Stimulated activated effector memory CD8-positive, alpha-beta T cell treated with anti-CD3 and anti-CD28 coated beads, Interleukin-12 subunit alpha, Interleukin-12 subunit beta, amount 100 ng/mL, for 72 hours (primary cell): ENCODE measurements around the gene XAGE5.
"Not testable (repeated sequence)": the region's sequence is repeated elsewhere in the genome, so short reads cannot be mapped to it uniquely, and the experiment has no call there.

ENCODE experiments used
- ATAC-seq: fragments of 150-1000 bp; cut with Tn5 transposase; 2 replicates; pipeline ENCODE4 v1.10.0; 2021
- DNase-seq, 2 donors: peaks; one replicate each; pipeline ENCODE4 v3.0.0; 2021 to 2022; ENCODE audit warnings: low spot score in 2 of 2
- H3K27ac Mint-ChIP-seq: one replicate; pipeline ENCODE4 v1.8.0; 2022; ENCODE audit warnings: mild to moderate bottlenecking, mixed read lengths
- H3K36me3 Mint-ChIP-seq: one replicate; pipeline ENCODE4 v1.8.0; 2022; ENCODE audit warnings: mild to moderate bottlenecking, mixed read lengths
- H3K4me1 Mint-ChIP-seq: one replicate; pipeline ENCODE4 v1.8.0; 2022; ENCODE audit warnings: mixed read lengths
- H3K4me3 Mint-ChIP-seq: one replicate; pipeline ENCODE4 v1.8.0; 2022; ENCODE audit warnings: mild to moderate bottlenecking, mixed read lengths
- H3K9me3 Mint-ChIP-seq: one replicate; pipeline ENCODE4 v1.8.0; 2022; ENCODE audit warnings: mixed read lengths

XAGE5 gene

GRCh38 chrX:52811065-52811625 is at the start of gene XAGE5:
Gene XAGE5 (plus strand): TSS chrX:52811287. CDS start chrX:52812567, 1,280 bp downstream.
- Mint-ChIP-seq H3K4me1 (no peaks in the 10 kb centered on the region), H3K4me3 (no peak within 1 kb of the TSS), H3K36me3 (no peaks in the 10 kb centered on the region), H3K9me3 (no peaks in the 10 kb centered on the region), H3K27ac (no peak within 1 kb of the TSS)
- ATAC-seq (no peak), DNase-seq (no peak)

- not testable (repeated sequence) for DNase-seq, ATAC-seq, H3K4me3 Mint-ChIP-seq, H3K9me3 Mint-ChIP-seq, H3K36me3 Mint-ChIP-seq, H3K27ac Mint-ChIP-seq, H3K4me1 Mint-ChIP-seq
These were observed 45.1 kb upstream of the XAGE5 start for GRCh38 chrX:52765983-52766382.

- H3K4me1 Mint-ChIP-seq, H3K27ac Mint-ChIP-seq, H3K36me3 Mint-ChIP-seq, ATAC-seq, H3K4me3 Mint-ChIP-seq, DNase-seq, H3K9me3 Mint-ChIP-seq: not testable (repeated sequence)
These were observed 37.6 kb upstream of the XAGE5 start for GRCh38 chrX:52773504-52773903.

- H3K4me1 Mint-ChIP-seq, DNase-seq, ATAC-seq, H3K27ac Mint-ChIP-seq, H3K9me3 Mint-ChIP-seq, H3K36me3 Mint-ChIP-seq, H3K4me3 Mint-ChIP-seq: not testable (repeated sequence)
These were observed 13.8 kb upstream of the XAGE5 start, which contains the start of gene SPANXN5 for GRCh38 chrX:52797327-52797726. Gene SPANXN5 (minus strand): TSS chrX:52797427. CDS start chrX:52797348, 79 bp downstream.

GRCh38 chrX:52804876-52805275 is 6.2 kb upstream of the XAGE5 start:
- H3K9me3 Mint-ChIP-seq, H3K27ac Mint-ChIP-seq, H3K4me3 Mint-ChIP-seq, H3K4me1 Mint-ChIP-seq, DNase-seq, ATAC-seq, H3K36me3 Mint-ChIP-seq: not testable (repeated sequence)

GRCh38 chrX:52819788-52820187 is 8.7 kb downstream of the XAGE5 start:
- DNase-seq (no peak), ATAC-seq (no peak)
- no peak overlapping the region for H3K27ac Mint-ChIP-seq
- H3K9me3 Mint-ChIP-seq = no peaks in the 10 kb centered on the region
- H3K36me3 Mint-ChIP-seq = no peaks in the 10 kb centered on the region
- H3K4me3 Mint-ChIP-seq = no peak overlapping the region
- H3K4me1 Mint-ChIP-seq = no peaks in the 10 kb centered on the region

GRCh38 chrX:52821079-52821760 is 10.1 kb downstream of the XAGE5 start:
- Mint-ChIP-seq H3K9me3 (no peaks in the 10 kb centered on the region), H3K4me3 (no peak overlapping the region), H3K4me1 (no peaks in the 10 kb centered on the region), H3K36me3 (no peaks in the 10 kb centered on the region), H3K27ac (no peak overlapping the region)
- DNase-seq (no peak), ATAC-seq (no peak)

GRCh38 chrX:52824608-52825007 is 13.5 kb downstream of the XAGE5 start:
- Mint-ChIP-seq H3K9me3 (no peaks in the 10 kb centered on the region), H3K27ac (no peak overlapping the region), H3K4me1 (no peaks in the 10 kb centered on the region), H3K4me3 (no peak overlapping the region), H3K36me3 (no peaks in the 10 kb centered on the region)
- no peak for DNase-seq
- no peak for ATAC-seq

GRCh38 chrX:52830551-52830950 is 19.5 kb downstream of the XAGE5 start:
- ATAC-seq (no peak), DNase-seq (no peak)
- H3K4me1 Mint-ChIP-seq = no peaks in the 10 kb centered on the region
- no peaks in the 10 kb centered on the region for H3K36me3 Mint-ChIP-seq
- no peak overlapping the region for H3K27ac Mint-ChIP-seq
- H3K4me3 Mint-ChIP-seq = no peak overlapping the region
- no peaks in the 10 kb centered on the region for H3K9me3 Mint-ChIP-seq

GRCh38 chrX:52839137-52839536 is 28.1 kb downstream of the XAGE5 start:
- DNase-seq = no peak
- no peak overlapping the region for H3K4me3 Mint-ChIP-seq
- ATAC-seq = no peak
- no peaks in the 10 kb centered on the region for H3K9me3 Mint-ChIP-seq
- H3K36me3 Mint-ChIP-seq = no peaks in the 10 kb centered on the region
- H3K4me1 Mint-ChIP-seq = no peaks in the 10 kb centered on the region
- no peak overlapping the region for H3K27ac Mint-ChIP-seq

- not testable (repeated sequence) for DNase-seq, H3K9me3 Mint-ChIP-seq, H3K27ac Mint-ChIP-seq, H3K4me3 Mint-ChIP-seq, H3K4me1 Mint-ChIP-seq, ATAC-seq, H3K36me3 Mint-ChIP-seq
These were observed 32.5 kb downstream of the XAGE5 start for GRCh38 chrX:52843619-52844018.

GRCh38 chrX:52852110-52852860 is 41.2 kb downstream of the XAGE5 start:
- H3K9me3 Mint-ChIP-seq = no peaks in the 10 kb centered on the region
- no peak overlapping the region for H3K4me3 Mint-ChIP-seq
- DNase-seq (no peak), ATAC-seq (no peak)
- H3K4me1 Mint-ChIP-seq = no peaks in the 10 kb centered on the region
- no peaks in the 10 kb centered on the region for H3K36me3 Mint-ChIP-seq
- H3K27ac Mint-ChIP-seq = no peak overlapping the region

- DNase-seq, H3K27ac Mint-ChIP-seq, H3K4me3 Mint-ChIP-seq, ATAC-seq, H3K9me3 Mint-ChIP-seq, H3K4me1 Mint-ChIP-seq, H3K36me3 Mint-ChIP-seq: not testable (repeated sequence)
These were observed 46.0 kb downstream of the XAGE5 start for GRCh38 chrX:52856991-52857525.

GRCh38 chrX:52865343-52865998 is 54.4 kb downstream of the XAGE5 start:
- Mint-ChIP-seq H3K4me1 (no peaks in the 10 kb centered on the region), H3K27ac (no peak overlapping the region), H3K4me3 (no peak overlapping the region), H3K36me3 (no peaks in the 10 kb centered on the region), H3K9me3 (no peaks in the 10 kb centered on the region)
- ATAC-seq = no peak
- no peak for DNase-seq
